ENCODE measurements around the gene NAV1. TPM values are rescaled to one million over a fixed set of nuclear protein-coding genes. Genes with fewer than 3 reads are reported as not detected.

The NAV1 gene
- total and polyA plus RNA-seq, 9 of the 15 experiments (the other 6 are each of a cell fraction or from before 2014, with no cell fraction given) = 0.91 to 16.8 (median 3.2) TPM

DNA sequence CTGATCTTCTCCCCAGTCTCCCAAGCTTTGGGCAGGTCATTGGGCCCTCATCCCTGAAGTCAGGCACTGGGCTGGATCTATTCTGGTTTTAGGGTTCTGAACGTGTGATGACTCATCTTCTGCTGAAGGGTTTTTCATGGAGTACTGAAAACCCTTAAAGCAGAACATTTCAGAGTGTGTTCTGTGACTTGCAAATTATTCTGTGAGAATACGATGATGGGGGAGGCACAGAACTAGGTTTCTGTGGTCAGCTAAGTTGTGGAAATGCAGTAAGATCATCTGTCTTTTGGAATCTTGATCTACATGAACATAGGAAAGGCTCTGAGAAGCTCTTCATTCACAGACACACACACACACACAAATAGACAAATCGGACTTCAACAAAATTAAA is 46.2 kb downstream of the NAV1 start (continued):
- TF ChIP-seq, protein P1, sequence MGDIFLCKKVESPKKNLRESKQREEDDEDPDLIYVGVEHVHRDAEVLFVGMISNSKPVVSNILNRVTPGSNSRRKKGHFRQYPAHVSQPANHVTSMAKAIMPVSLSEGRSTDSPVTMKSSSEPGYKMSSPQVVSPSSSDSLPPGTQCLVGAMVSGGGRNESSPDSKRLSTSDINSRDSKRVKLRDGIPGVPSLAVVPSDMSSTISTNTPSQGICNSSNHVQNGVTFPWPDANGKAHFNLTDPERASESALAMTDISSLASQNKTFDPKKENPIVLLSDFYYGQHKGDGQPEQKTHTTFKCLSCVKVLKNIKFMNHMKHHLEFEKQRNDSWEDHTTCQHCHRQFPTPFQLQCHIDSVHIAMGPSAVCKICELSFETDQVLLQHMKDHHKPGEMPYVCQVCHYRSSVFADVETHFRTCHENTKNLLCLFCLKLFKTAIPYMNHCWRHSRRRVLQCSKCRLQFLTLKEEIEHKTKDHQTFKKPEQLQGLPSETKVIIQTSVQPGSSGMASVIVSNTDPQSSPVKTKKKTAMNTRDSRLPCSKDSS (IDR thresholded peaks at IDR 0.05; ENCODE audit: low read depth, partially characterized antibody) = no peak
- TF ChIP-seq RAD21 (CRISPR knock-in tag; conservative IDR thresholded peaks at IDR 0.05 in 1 of 2, IDR thresholded peaks at IDR 0.05 in 1 of 2) (peak in 1 of 2 experiments; percentile 22; a peak in 1 of 4 replicates), FOSL1 (tag; conservative IDR thresholded peaks at IDR 0.05) (peak; percentile 90), JUNB (CRISPR knock-in tag; conservative IDR thresholded peaks at IDR 0.05) (peak; percentile 84), RNF2 (IDR thresholded peaks at IDR 0.05) (peak; percentile 55; the same call in 1 of the 2 replicates)
- TF ChIP-seq, protein P2, sequence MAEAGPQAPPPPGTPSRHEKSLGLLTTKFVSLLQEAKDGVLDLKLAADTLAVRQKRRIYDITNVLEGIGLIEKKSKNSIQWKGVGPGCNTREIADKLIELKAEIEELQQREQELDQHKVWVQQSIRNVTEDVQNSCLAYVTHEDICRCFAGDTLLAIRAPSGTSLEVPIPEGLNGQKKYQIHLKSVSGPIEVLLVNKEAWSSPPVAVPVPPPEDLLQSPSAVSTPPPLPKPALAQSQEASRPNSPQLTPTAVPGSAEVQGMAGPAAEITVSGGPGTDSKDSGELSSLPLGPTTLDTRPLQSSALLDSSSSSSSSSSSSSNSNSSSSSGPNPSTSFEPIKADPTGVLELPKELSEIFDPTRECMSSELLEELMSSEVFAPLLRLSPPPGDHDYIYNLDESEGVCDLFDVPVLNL (CRISPR knock-in tag; IDR thresholded peaks at IDR 0.05; ENCODE audit: low read depth) = no peak
- TF ChIP-seq, protein P3, sequence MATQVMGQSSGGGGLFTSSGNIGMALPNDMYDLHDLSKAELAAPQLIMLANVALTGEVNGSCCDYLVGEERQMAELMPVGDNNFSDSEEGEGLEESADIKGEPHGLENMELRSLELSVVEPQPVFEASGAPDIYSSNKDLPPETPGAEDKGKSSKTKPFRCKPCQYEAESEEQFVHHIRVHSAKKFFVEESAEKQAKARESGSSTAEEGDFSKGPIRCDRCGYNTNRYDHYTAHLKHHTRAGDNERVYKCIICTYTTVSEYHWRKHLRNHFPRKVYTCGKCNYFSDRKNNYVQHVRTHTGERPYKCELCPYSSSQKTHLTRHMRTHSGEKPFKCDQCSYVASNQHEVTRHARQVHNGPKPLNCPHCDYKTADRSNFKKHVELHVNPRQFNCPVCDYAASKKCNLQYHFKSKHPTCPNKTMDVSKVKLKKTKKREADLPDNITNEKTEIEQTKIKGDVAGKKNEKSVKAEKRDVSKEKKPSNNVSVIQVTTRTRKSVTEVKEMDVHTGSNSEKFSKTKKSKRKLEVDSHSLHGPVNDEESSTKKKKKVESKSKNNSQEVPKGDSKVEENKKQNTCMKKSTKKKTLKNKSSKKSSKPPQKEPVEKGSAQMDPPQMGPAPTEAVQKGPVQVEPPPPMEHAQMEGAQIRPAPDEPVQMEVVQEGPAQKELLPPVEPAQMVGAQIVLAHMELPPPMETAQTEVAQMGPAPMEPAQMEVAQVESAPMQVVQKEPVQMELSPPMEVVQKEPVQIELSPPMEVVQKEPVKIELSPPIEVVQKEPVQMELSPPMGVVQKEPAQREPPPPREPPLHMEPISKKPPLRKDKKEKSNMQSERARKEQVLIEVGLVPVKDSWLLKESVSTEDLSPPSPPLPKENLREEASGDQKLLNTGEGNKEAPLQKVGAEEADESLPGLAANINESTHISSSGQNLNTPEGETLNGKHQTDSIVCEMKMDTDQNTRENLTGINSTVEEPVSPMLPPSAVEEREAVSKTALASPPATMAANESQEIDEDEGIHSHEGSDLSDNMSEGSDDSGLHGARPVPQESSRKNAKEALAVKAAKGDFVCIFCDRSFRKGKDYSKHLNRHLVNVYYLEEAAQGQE (IDR thresholded peaks at IDR 0.05; ENCODE audit: borderline replicate concordance) = peak; percentile 26; the same call in 1 of the 2 replicates
- TF ChIP-seq, protein P3 (CRISPR knock-in tag; IDR thresholded peaks at IDR 0.05; ENCODE audit: low read depth) = no peak
- TF ChIP-seq, protein P4, sequence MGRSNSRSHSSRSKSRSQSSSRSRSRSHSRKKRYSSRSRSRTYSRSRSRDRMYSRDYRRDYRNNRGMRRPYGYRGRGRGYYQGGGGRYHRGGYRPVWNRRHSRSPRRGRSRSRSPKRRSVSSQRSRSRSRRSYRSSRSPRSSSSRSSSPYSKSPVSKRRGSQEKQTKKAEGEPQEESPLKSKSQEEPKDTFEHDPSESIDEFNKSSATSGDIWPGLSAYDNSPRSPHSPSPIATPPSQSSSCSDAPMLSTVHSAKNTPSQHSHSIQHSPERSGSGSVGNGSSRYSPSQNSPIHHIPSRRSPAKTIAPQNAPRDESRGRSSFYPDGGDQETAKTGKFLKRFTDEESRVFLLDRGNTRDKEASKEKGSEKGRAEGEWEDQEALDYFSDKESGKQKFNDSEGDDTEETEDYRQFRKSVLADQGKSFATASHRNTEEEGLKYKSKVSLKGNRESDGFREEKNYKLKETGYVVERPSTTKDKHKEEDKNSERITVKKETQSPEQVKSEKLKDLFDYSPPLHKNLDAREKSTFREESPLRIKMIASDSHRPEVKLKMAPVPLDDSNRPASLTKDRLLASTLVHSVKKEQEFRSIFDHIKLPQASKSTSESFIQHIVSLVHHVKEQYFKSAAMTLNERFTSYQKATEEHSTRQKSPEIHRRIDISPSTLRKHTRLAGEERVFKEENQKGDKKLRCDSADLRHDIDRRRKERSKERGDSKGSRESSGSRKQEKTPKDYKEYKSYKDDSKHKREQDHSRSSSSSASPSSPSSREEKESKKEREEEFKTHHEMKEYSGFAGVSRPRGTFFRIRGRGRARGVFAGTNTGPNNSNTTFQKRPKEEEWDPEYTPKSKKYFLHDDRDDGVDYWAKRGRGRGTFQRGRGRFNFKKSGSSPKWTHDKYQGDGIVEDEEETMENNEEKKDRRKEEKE (IDR thresholded peaks at IDR 0.05; ENCODE audit: borderline replicate concordance in 1 of 2, control insufficient read depth in 1 of 2, low read depth in 2 of 2, low read length in 1 of 2) = no peak

All from K562 (cell line).